ENCODE measurements around the gene LAPTM5.

GRCh38 chr1:30737357-30738039 is 20.1 kb downstream of the LAPTM5 start:
- TF ChIP-seq, protein P1, sequence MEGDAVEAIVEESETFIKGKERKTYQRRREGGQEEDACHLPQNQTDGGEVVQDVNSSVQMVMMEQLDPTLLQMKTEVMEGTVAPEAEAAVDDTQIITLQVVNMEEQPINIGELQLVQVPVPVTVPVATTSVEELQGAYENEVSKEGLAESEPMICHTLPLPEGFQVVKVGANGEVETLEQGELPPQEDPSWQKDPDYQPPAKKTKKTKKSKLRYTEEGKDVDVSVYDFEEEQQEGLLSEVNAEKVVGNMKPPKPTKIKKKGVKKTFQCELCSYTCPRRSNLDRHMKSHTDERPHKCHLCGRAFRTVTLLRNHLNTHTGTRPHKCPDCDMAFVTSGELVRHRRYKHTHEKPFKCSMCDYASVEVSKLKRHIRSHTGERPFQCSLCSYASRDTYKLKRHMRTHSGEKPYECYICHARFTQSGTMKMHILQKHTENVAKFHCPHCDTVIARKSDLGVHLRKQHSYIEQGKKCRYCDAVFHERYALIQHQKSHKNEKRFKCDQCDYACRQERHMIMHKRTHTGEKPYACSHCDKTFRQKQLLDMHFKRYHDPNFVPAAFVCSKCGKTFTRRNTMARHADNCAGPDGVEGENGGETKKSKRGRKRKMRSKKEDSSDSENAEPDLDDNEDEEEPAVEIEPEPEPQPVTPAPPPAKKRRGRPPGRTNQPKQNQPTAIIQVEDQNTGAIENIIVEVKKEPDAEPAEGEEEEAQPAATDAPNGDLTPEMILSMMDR (IDR thresholded peaks at IDR 0.05): no peak
- TF ChIP-seq POLR2AphosphoS5 (IDR thresholded peaks at IDR 0.05) (no peak), POLR2A (IDR thresholded peaks at IDR 0.05) (no peak)

Data from prostate gland (tissue), 2 donors.